Measurements from ENCODE around the gene NMRAL1.

NMRAL1 gene

GRCh38 chr16:4489030-4489429 is 14.6 kb upstream of the NMRAL1 start:
- Histone ChIP-seq H3K27ac (ENCODE audit: low read depth, low read length) (no peak overlapping the region), H3K9me3 (ENCODE audit: control insufficient read depth, insufficient read depth, low read length) (no peaks in the 10 kb centered on the region), H3K79me2 (ENCODE audit: control insufficient read depth, low read length) (peaks cover 46% of the 10 kb centered on the region), H3K4me3 (ENCODE audit: low read length) (no peak overlapping the region), H3K27me3 (ENCODE audit: control insufficient read depth, low read length) (no peaks in the 10 kb centered on the region), H4K20me1 (ENCODE audit: control insufficient read depth, insufficient read depth, low read depth, low read length) (no peaks in the 10 kb centered on the region; the same call in 1 of the 2 replicates), H3K4me2 (ENCODE audit: low read length) (no peak overlapping the region), H3K9me2 (replicated peaks; ENCODE audit: control insufficient read depth, low read length) (no peaks in the 10 kb centered on the region), H3K36me3 (ENCODE audit: control insufficient read depth, low read length) (peaks cover 36% of the 10 kb centered on the region), H3K4me1 (ENCODE audit: control insufficient read depth, low read length) (no peaks in the 10 kb centered on the region), H3F3A (ENCODE audit: control insufficient read depth, insufficient read depth) (no peaks in the 10 kb centered on the region)
- TF ChIP-seq EZH2phosphoT487 (IDR thresholded peaks at IDR 0.05; ENCODE audit: borderline replicate concordance, low read length) (no peak), CTCF (IDR thresholded peaks at IDR 0.05; ENCODE audit: low read depth, low read length, poor library complexity, severe bottlenecking) (no peak)

- Histone ChIP-seq H3K79me2 (ENCODE audit: control insufficient read depth, low read length) (peaks cover 45% of the 10 kb centered on the region), H3K27me3 (ENCODE audit: control insufficient read depth, low read length) (no peaks in the 10 kb centered on the region), H4K20me1 (ENCODE audit: control insufficient read depth, insufficient read depth, low read depth, low read length) (no peaks in the 10 kb centered on the region; the same call in 1 of the 2 replicates), H3K9me3 (ENCODE audit: control insufficient read depth, insufficient read depth, low read length) (no peaks in the 10 kb centered on the region), H3K4me2 (ENCODE audit: low read length) (no peak overlapping the region), H3F3A (ENCODE audit: control insufficient read depth, insufficient read depth) (no peaks in the 10 kb centered on the region), H3K4me3 (ENCODE audit: low read length) (no peak overlapping the region), H3K4me1 (ENCODE audit: control insufficient read depth, low read length) (no peaks in the 10 kb centered on the region), H3K36me3 (ENCODE audit: control insufficient read depth, low read length) (peaks cover 36% of the 10 kb centered on the region), H3K27ac (ENCODE audit: low read depth, low read length) (no peak overlapping the region), H3K9me2 (replicated peaks; ENCODE audit: control insufficient read depth, low read length) (no peaks in the 10 kb centered on the region)
- TF ChIP-seq CTCF (IDR thresholded peaks at IDR 0.05; ENCODE audit: low read depth, low read length, poor library complexity, severe bottlenecking) (no peak), EZH2phosphoT487 (IDR thresholded peaks at IDR 0.05; ENCODE audit: borderline replicate concordance, low read length) (no peak)
Measured at GRCh38 chr16:4488499-4488967, 14.1 kb upstream of the NMRAL1 start.

GRCh38 chr16:4487955-4488498 is 13.6 kb upstream of the NMRAL1 start:
- Histone ChIP-seq H4K20me1 (ENCODE audit: control insufficient read depth, insufficient read depth, low read depth, low read length) (no peaks in the 10 kb centered on the region; the same call in 1 of the 2 replicates), H3K27me3 (ENCODE audit: control insufficient read depth, low read length) (no peaks in the 10 kb centered on the region), H3K4me2 (ENCODE audit: low read length) (no peak overlapping the region), H3K4me3 (ENCODE audit: low read length) (no peak overlapping the region), H3K79me2 (ENCODE audit: control insufficient read depth, low read length) (peaks cover 45% of the 10 kb centered on the region), H3K36me3 (ENCODE audit: control insufficient read depth, low read length) (peaks cover 38% of the 10 kb centered on the region), H3K9me2 (replicated peaks; ENCODE audit: control insufficient read depth, low read length) (no peaks in the 10 kb centered on the region), H3F3A (ENCODE audit: control insufficient read depth, insufficient read depth) (no peaks in the 10 kb centered on the region), H3K27ac (ENCODE audit: low read depth, low read length) (no peak overlapping the region), H3K9me3 (ENCODE audit: control insufficient read depth, insufficient read depth, low read length) (no peaks in the 10 kb centered on the region), H3K4me1 (ENCODE audit: control insufficient read depth, low read length) (no peaks in the 10 kb centered on the region)
- TF ChIP-seq EZH2phosphoT487 (IDR thresholded peaks at IDR 0.05; ENCODE audit: borderline replicate concordance, low read length) (no peak), CTCF (IDR thresholded peaks at IDR 0.05; ENCODE audit: low read depth, low read length, poor library complexity, severe bottlenecking) (no peak)

Data from DOHH2 (cell line).